ENCODE results near the gene BST2. TPM values are rescaled to one million over a fixed set of nuclear protein-coding genes. Genes with fewer than 3 reads are reported as not detected.

The BST2 gene
- total and polyA plus RNA-seq, 9 of the 15 experiments (the other 6 are each of a cell fraction or from before 2014, with no cell fraction given), result 11.2 to 232 (median 151) TPM

- ATAC-seq, result no peak
- 31% methylated on average over 12 of the region's 14 CpGs for WGBS (ENCODE audit: insufficient coverage, low coverage, missing lambda C conversion rate)
- Histone ChIP-seq H3K27ac (ENCODE audit: extremely low read depth, low read depth, low read length) (no peak overlapping the region), H3K79me2 (ENCODE audit: control insufficient read depth, insufficient read depth, low read length) (no peaks in the 10 kb centered on the region), H3K4me1 (replicated peaks in 1 of 2; ENCODE audit: control insufficient read depth in 2 of 2, insufficient read depth in 2 of 2, low read length in 2 of 2) (peaks cover 15 to 18% of the 10 kb centered on the region in 2 experiments; a peak in 4 of 5 replicates), H3K9me3 (replicated peaks; ENCODE audit: control insufficient read depth, insufficient read depth, low read depth, low read length) (peaks cover 3% of the 10 kb centered on the region; the same call in 1 of the 2 replicates), H3K4me3 (no peak overlapping the region), H3K36me3 (ENCODE audit: control insufficient read depth, insufficient read depth, low read length) (no peaks in the 10 kb centered on the region), H3K4me2 (ENCODE audit: insufficient read depth, low read length) (no peak overlapping the region), H3K9ac (ENCODE audit: insufficient read depth in 1 of 2, low read depth in 2 of 2, low read length in 2 of 2) (no peak overlapping the region), H2AFZ (ENCODE audit: low read depth, low read length) (no peak overlapping the region), H3K9me1 (ENCODE audit: control insufficient read depth, insufficient read depth, low read length) (no peaks in the 10 kb centered on the region), H3K27me3 (ENCODE audit: control insufficient read depth in 2 of 2, insufficient read depth in 2 of 2, low read length in 2 of 2) (no peaks in the 10 kb centered on the region), H4K20me1 (replicated peaks; ENCODE audit: control insufficient read depth, insufficient read depth, low read length) (no peaks in the 10 kb centered on the region)
- DNase-seq (ENCODE audit: extremely low read depth in 1 of 4, low spot score in 3 of 4), result peak in 2 of 4 experiments; percentile 7 to 9
- FAIRE-seq, result no peak
- intact Hi-C loops (cut with micrococcal nuclease), result no loop called here
- BruUV-seq (replicated peaks), result no TSS peak
- in situ Hi-C loops (cut with MboI), result no loop called here
- TF ChIP-seq NR2C1 (IDR thresholded peaks at IDR 0.05) (peak; percentile 81), NR2C1 (tag; IDR thresholded peaks at IDR 0.05) (peak; percentile 74), ATF1 (CRISPR knock-in tag; IDR thresholded peaks at IDR 0.05) (no peak), ATF1 (tag; IDR thresholded peaks at IDR 0.05) (no peak), IRF9 (tag; IDR thresholded peaks at IDR 0.05) (no peak), TRIM25 (IDR thresholded peaks at IDR 0.05; ENCODE audit: borderline replicate concordance) (peak; percentile 95; the same call in 1 of the 2 replicates), ZBTB7A (IDR thresholded peaks at IDR 0.05; ENCODE audit: borderline replicate concordance, control insufficient read depth, low read depth, low read length) (peak; percentile 65), NR2C2 (CRISPR knock-in tag; IDR thresholded peaks at IDR 0.05) (peak; percentile 75; the same call in 1 of the 2 replicates), NR2C2 (tag; IDR thresholded peaks at IDR 0.05) (peak; percentile 65)
- CTCF ChIA-PET (ENCODE audit: low intra/inter-chr PET ratio), result no interaction called here
- POLR2A ChIA-PET, result interaction anchor here (1.4 kb wide), 1 partner anchor 26 kb away, joined by 6 read pairs; no protein-coding TSS in a partner anchor
Measured at GRCh38 chr19:17379221-17379631, 26.2 kb downstream of the BST2 start.
